Measurements from ENCODE around the gene OSMR. TPM values are rescaled to one million over a fixed set of nuclear protein-coding genes. Genes with fewer than 3 reads are reported as not detected.

OSMR gene
- total RNA-seq, 4 donors from 2014 or later, result 33.1 to 97.5 (median 42.8) TPM

- WGBS, 2 donors, result 78 to 82% methylated on average over 4 of the region's 4 CpGs
- no peak overlapping the region for H3K4me3 ChIP-seq
- DNase-seq (ENCODE audit: low spot score in 2 of 2), result no peak
- no peaks in the 10 kb centered on the region for H3K9me3 ChIP-seq
- no peak for TF ChIP-seq CTCF (IDR thresholded peaks at IDR 0.05)
- no peak for TF ChIP-seq POLR2A (IDR thresholded peaks at IDR 0.05)
- no peak for TF ChIP-seq EP300 (IDR thresholded peaks at IDR 0.05)
- no peaks in the 10 kb centered on the region for H3K4me1 ChIP-seq
- H3K36me3 ChIP-seq, result peaks cover 0 to 92% (median 0%) of the 10 kb centered on the region in 3 donors
- H3K27me3 ChIP-seq, result no peaks in the 10 kb centered on the region
- no peak overlapping the region for H3K27ac ChIP-seq
Observed at GRCh38 chr5:38932854-38933408, 87.1 kb downstream of the OSMR start.

GRCh38 chr5:38935437-38935836, 89.6 kb downstream of the OSMR start:
- H3K9me3 ChIP-seq, result no peaks in the 10 kb centered on the region
- peaks cover 0 to 80% (median 0%) of the 10 kb centered on the region in 3 donors for H3K36me3 ChIP-seq
- no peaks in the 10 kb centered on the region for H3K27me3 ChIP-seq
- no peak overlapping the region for H3K4me3 ChIP-seq
- DNase-seq (ENCODE audit: low spot score in 2 of 2), result no peak
- H3K27ac ChIP-seq, result no peak overlapping the region
- WGBS, 2 donors, result 0 to 56% methylated on average over 1 of the region's 1 CpG
- TF ChIP-seq POLR2A (IDR thresholded peaks at IDR 0.05) (no peak), CTCF (IDR thresholded peaks at IDR 0.05) (no peak), EP300 (IDR thresholded peaks at IDR 0.05) (no peak)
- no peaks in the 10 kb centered on the region for H3K4me1 ChIP-seq

GRCh38 chr5:38936269-38936668, 90.5 kb downstream of the OSMR start:
- TF ChIP-seq POLR2A (IDR thresholded peaks at IDR 0.05), result no peak
- TF ChIP-seq EP300 (IDR thresholded peaks at IDR 0.05), result no peak
- TF ChIP-seq CTCF (IDR thresholded peaks at IDR 0.05), result no peak
- Histone ChIP-seq H3K36me3 (peaks cover 0 to 74% (median 0%) of the 10 kb centered on the region in 3 donors), H3K9me3 (no peaks in the 10 kb centered on the region), H3K4me1 (no peaks in the 10 kb centered on the region), H3K27ac (no peak overlapping the region), H3K27me3 (no peaks in the 10 kb centered on the region), H3K4me3 (no peak overlapping the region)
- 92 to 95% methylated on average over 6 of the region's 6 CpGs for WGBS, 2 donors
- no peak for DNase-seq (ENCODE audit: low spot score in 2 of 2)

- no peaks in the 10 kb centered on the region for H3K9me3 ChIP-seq
- WGBS, 2 donors, result 59 to 66% methylated on average over 1 of the region's 1 CpG
- DNase-seq (ENCODE audit: low spot score in 2 of 2), result no peak
- H3K36me3 ChIP-seq, result peaks cover 0 to 70% (median 0%) of the 10 kb centered on the region in 3 donors
- no peak overlapping the region for H3K27ac ChIP-seq
- H3K27me3 ChIP-seq, result no peaks in the 10 kb centered on the region
- TF ChIP-seq POLR2A (IDR thresholded peaks at IDR 0.05) (no peak), EP300 (IDR thresholded peaks at IDR 0.05) (no peak), CTCF (IDR thresholded peaks at IDR 0.05) (no peak)
- H3K4me3 ChIP-seq, result no peak overlapping the region
- no peaks in the 10 kb centered on the region for H3K4me1 ChIP-seq
Observed at GRCh38 chr5:38938424-38938823, 92.6 kb downstream of the OSMR start.

- no peak for DNase-seq (ENCODE audit: low spot score in 2 of 2)
- Histone ChIP-seq H3K27ac (no peak overlapping the region), H3K4me3 (no peak overlapping the region), H3K36me3 (peaks cover 0 to 70% (median 0%) of the 10 kb centered on the region in 3 donors), H3K4me1 (no peaks in the 10 kb centered on the region), H3K27me3 (no peaks in the 10 kb centered on the region), H3K9me3 (no peaks in the 10 kb centered on the region)
- no peak for TF ChIP-seq CTCF (IDR thresholded peaks at IDR 0.05)
- TF ChIP-seq EP300 (IDR thresholded peaks at IDR 0.05), result no peak
- no peak for TF ChIP-seq POLR2A (IDR thresholded peaks at IDR 0.05)
- 64 to 68% methylated on average over 1 of the region's 1 CpG for WGBS, 2 donors
Observed at GRCh38 chr5:38938973-38939372, 93.2 kb downstream of the OSMR start.

Data from tibial nerve (tissue), 4 donors.